Muscle layer of colon (tissue), 2 donors: ENCODE results near the gene CAB39.
A peak's percentile ranks its signal among the peaks of the same experiment; 100 is the strongest.
"Not testable (repeated sequence)": the region's sequence is repeated elsewhere in the genome, so short reads cannot be mapped to it uniquely, and the experiment has no call there.

Experiments used
- H3K27ac ChIP-seq: one replicate; pipeline ENCODE4 v1.7.0; 2013; ENCODE audit warnings: low read depth, mild to moderate bottlenecking, low read length, moderate library complexity
- H3K27me3 ChIP-seq, 2 donors: one replicate each; pipeline ENCODE4 v1.7.0; 2013; ENCODE audit warnings: low read length in 2 of 2, mild to moderate bottlenecking in 2 of 2; ENCODE audit not compliant: insufficient read depth in 2 of 2, control insufficient read depth in 1 of 2
- H3K36me3 ChIP-seq: one replicate; pipeline ENCODE4 v1.7.0; 2013; ENCODE audit warnings: mild to moderate bottlenecking, low read length; ENCODE audit not compliant: insufficient read depth
- H3K4me1 ChIP-seq: one replicate; pipeline ENCODE4 v1.7.0; 2013; ENCODE audit warnings: mild to moderate bottlenecking, low read length; ENCODE audit not compliant: insufficient read depth
- H3K4me3 ChIP-seq, 2 donors: one replicate each; pipeline ENCODE4 v1.7.0; 2013; ENCODE audit warnings: low read length in 2 of 2, low read depth in 1 of 2, mild to moderate bottlenecking in 1 of 2, moderate library complexity in 1 of 2
- H3K9ac ChIP-seq: one replicate; pipeline ENCODE4 v1.7.0; 2013; ENCODE audit warnings: low read length
- H3K9me3 ChIP-seq: one replicate; pipeline ENCODE4 v1.7.0; 2013; ENCODE audit warnings: mild to moderate bottlenecking, low read length
- donor health status: abdominal sarcoma.
- donor health status: Adenocarcinoma of cecum.

CAB39 gene

GRCh38 chr2:230719340-230719739 lies 6.7 kb downstream of the CAB39 start:
- no peaks in the 10 kb centered on the region for H3K36me3 ChIP-seq
- H3K27ac ChIP-seq: no peak overlapping the region
- no peak overlapping the region for H3K9ac ChIP-seq
- no peaks in the 10 kb centered on the region for H3K9me3 ChIP-seq
- H3K4me1 ChIP-seq: peaks cover 50% of the 10 kb centered on the region
- no peak overlapping the region for H3K4me3 ChIP-seq
- no peaks in the 10 kb centered on the region for H3K27me3 ChIP-seq

GRCh38 chr2:230721712-230722111 lies 9.1 kb downstream of the CAB39 start:
- no peaks in the 10 kb centered on the region for H3K36me3 ChIP-seq
- H3K9ac ChIP-seq: no peak overlapping the region
- no peak overlapping the region for H3K27ac ChIP-seq
- peaks cover 36% of the 10 kb centered on the region for H3K4me1 ChIP-seq
- no peaks in the 10 kb centered on the region for H3K27me3 ChIP-seq
- no peaks in the 10 kb centered on the region for H3K9me3 ChIP-seq
- no peak overlapping the region for H3K4me3 ChIP-seq

- H3K27me3 ChIP-seq: no peaks in the 10 kb centered on the region
- no peaks in the 10 kb centered on the region for H3K9me3 ChIP-seq
- no peaks in the 10 kb centered on the region for H3K36me3 ChIP-seq
- no peak overlapping the region for H3K4me3 ChIP-seq
- peaks cover 32% of the 10 kb centered on the region for H3K4me1 ChIP-seq
- H3K27ac ChIP-seq: no peak overlapping the region
- H3K9ac ChIP-seq: no peak overlapping the region
Observed at GRCh38 chr2:230722207-230722885, 9.7 kb downstream of the CAB39 start.

GRCh38 chr2:230723363-230723762 lies 10.7 kb downstream of the CAB39 start:
- Histone ChIP-seq H3K4me1 (peaks cover 21% of the 10 kb centered on the region), H3K27me3 (no peaks in the 10 kb centered on the region), H3K9ac (no peak overlapping the region)

GRCh38 chr2:230724957-230725356 lies 12.3 kb downstream of the CAB39 start:
- peaks cover 13% of the 10 kb centered on the region for H3K4me1 ChIP-seq
- not testable (repeated sequence) for H3K9ac ChIP-seq, H3K27me3 ChIP-seq, H3K36me3 ChIP-seq, H3K27ac ChIP-seq, H3K9me3 ChIP-seq, H3K4me3 ChIP-seq

More at GRCh38 chr2:230723363-230723762, 10.7 kb downstream of the CAB39 start:
- Histone ChIP-seq H3K36me3 (no peaks in the 10 kb centered on the region), H3K9me3 (no peaks in the 10 kb centered on the region), H3K27ac (no peak overlapping the region), H3K4me3 (no peak overlapping the region)

- Histone ChIP-seq H3K4me3 (no peak overlapping the region), H3K4me1 (peaks cover 31% of the 10 kb centered on the region), H3K36me3 (no peaks in the 10 kb centered on the region), H3K27me3 (no peaks in the 10 kb centered on the region), H3K27ac (no peak overlapping the region), H3K9ac (no peak overlapping the region), H3K9me3 (no peaks in the 10 kb centered on the region)
Observed at GRCh38 chr2:230731512-230731911, 18.9 kb downstream of the CAB39 start.

- Histone ChIP-seq H3K27me3 (no peaks in the 10 kb centered on the region), H3K27ac (no peak overlapping the region), H3K4me1 (peaks cover 45% of the 10 kb centered on the region), H3K9ac (no peak overlapping the region), H3K36me3 (no peaks in the 10 kb centered on the region), H3K4me3 (no peak overlapping the region), H3K9me3 (no peaks in the 10 kb centered on the region)
Observed at GRCh38 chr2:230732914-230733401, 20.3 kb downstream of the CAB39 start.

GRCh38 chr2:230734247-230735175 lies 21.9 kb downstream of the CAB39 start:
- peaks cover 52% of the 10 kb centered on the region for H3K4me1 ChIP-seq

GRCh38 chr2:230735884-230736283 lies 23.2 kb downstream of the CAB39 start:
- no peak overlapping the region for H3K9ac ChIP-seq
- H3K27me3 ChIP-seq: no peaks in the 10 kb centered on the region
- H3K4me1 ChIP-seq: peaks cover 51% of the 10 kb centered on the region
- no peaks in the 10 kb centered on the region for H3K36me3 ChIP-seq
- H3K4me3 ChIP-seq: no peak overlapping the region
- H3K27ac ChIP-seq: no peak overlapping the region
- no peaks in the 10 kb centered on the region for H3K9me3 ChIP-seq

More at GRCh38 chr2:230734247-230735175, 21.9 kb downstream of the CAB39 start:
- Histone ChIP-seq H3K9me3 (no peaks in the 10 kb centered on the region), H3K27ac (no peak overlapping the region), H3K4me3 (no peak overlapping the region), H3K9ac (no peak overlapping the region), H3K27me3 (no peaks in the 10 kb centered on the region), H3K36me3 (no peaks in the 10 kb centered on the region)

- H3K27me3 ChIP-seq: no peaks in the 10 kb centered on the region
- H3K27ac ChIP-seq: no peak overlapping the region
- no peak overlapping the region for H3K4me3 ChIP-seq
- no peaks in the 10 kb centered on the region for H3K9me3 ChIP-seq
- H3K36me3 ChIP-seq: no peaks in the 10 kb centered on the region
- peaks cover 48% of the 10 kb centered on the region for H3K4me1 ChIP-seq
- no peak overlapping the region for H3K9ac ChIP-seq
Observed at GRCh38 chr2:230737300-230737699, 24.7 kb downstream of the CAB39 start.

GRCh38 chr2:230737791-230738226 lies 25.2 kb downstream of the CAB39 start:
- Histone ChIP-seq H3K27ac (peak overlapping the region; percentile 19), H3K36me3 (no peaks in the 10 kb centered on the region), H3K9me3 (no peaks in the 10 kb centered on the region), H3K4me3 (no peak overlapping the region), H3K9ac (no peak overlapping the region), H3K27me3 (no peaks in the 10 kb centered on the region), H3K4me1 (peaks cover 47% of the 10 kb centered on the region)
